Measurements from ENCODE around the gene DRC3. TPM values are rescaled to one million over a fixed set of nuclear protein-coding genes. Genes with fewer than 3 reads are reported as not detected.

The DRC3 gene
- total and polyA plus RNA-seq, 2 donors (not counting 1 experiment from before 2014, with no cell fraction given), result 0.17 TPM; not detected in 1

- H3K27ac Mint-ChIP-seq, result no peak overlapping the region
- Histone ChIP-seq H3K4me2 (replicated peaks; ENCODE audit: low read depth, low read length, poor library complexity, severe bottlenecking) (no peak overlapping the region), H4K20me1 (ENCODE audit: control insufficient read depth, insufficient read depth, low read length, poor library complexity, severe bottlenecking) (no peaks in the 10 kb centered on the region), H3K36me3 (replicated peaks in 1 of 2; ENCODE audit: control extremely low read depth in 1 of 2, control insufficient read depth in 1 of 2, extremely low read depth in 1 of 2, insufficient read depth in 2 of 2, low read length in 1 of 2) (no peaks in the 10 kb centered on the region), H3K4me1 (ENCODE audit: control insufficient read depth in 2 of 2, insufficient read depth in 2 of 2, low read length in 2 of 2) (peaks cover 3 to 6% of the 10 kb centered on the region in 2 donors), H2AFZ (ENCODE audit: insufficient read depth, low read depth, low read length, poor library complexity, severe bottlenecking) (no peak overlapping the region), H3K4me3 (ENCODE audit: control extremely low read depth in 1 of 5, extremely low read depth in 1 of 5, insufficient read depth in 1 of 5, low read depth in 2 of 5, low read length in 4 of 5) (no peak overlapping the region), H3K79me2 (ENCODE audit: control insufficient read depth, insufficient read depth, low read length) (peaks cover 33% of the 10 kb centered on the region), H3K9me3 (ENCODE audit: control extremely low read depth in 1 of 3, control insufficient read depth in 2 of 3, insufficient read depth in 1 of 3, low read length in 2 of 3) (no peaks in the 10 kb centered on the region), H3K27ac (ENCODE audit: low read length in 2 of 2) (no peak overlapping the region), H3K9ac (ENCODE audit: low read length) (no peak overlapping the region), H3K27me3 (replicated peaks in 1 of 4; ENCODE audit: control extremely low read depth in 1 of 4, control insufficient read depth in 3 of 4, insufficient read depth in 4 of 4, low read length in 3 of 4) (no peaks in the 10 kb centered on the region)
- 100% methylated on average over 1 of the region's 7 CpGs for WGBS (ENCODE audit: insufficient coverage)
- H3K9me3 Mint-ChIP-seq (ENCODE audit: insufficient read depth), result no peaks in the 10 kb centered on the region
- no peaks in the 10 kb centered on the region for H3K27me3 Mint-ChIP-seq
- no peak for TF ChIP-seq EZH2 (IDR thresholded peaks at IDR 0.05; ENCODE audit: borderline replicate concordance, insufficient read depth, low read depth, low read length, poor library complexity, severe bottlenecking)
- no peak for TF ChIP-seq CTCF (IDR thresholded peaks at IDR 0.05)
- H3K4me1 Mint-ChIP-seq, result peaks cover 11% of the 10 kb centered on the region
- H3K4me3 Mint-ChIP-seq, result no peak overlapping the region
- CTCF ChIA-PET, result interaction anchor here (0.9 kb wide), 1 partner anchor 37 kb away, joined by 3 read pairs; no protein-coding TSS in a partner anchor
- intact Hi-C loops (cut with micrococcal nuclease), result no loop called here
- ATAC-seq (ENCODE audit: low read depth) (no peak), DNase-seq (no peak)
- POLR2A ChIA-PET, result no interaction called here
These were observed 28.4 kb upstream of the DRC3 start for GRCh38 chr17:17944242-17944641.

GRCh38 chr17:17944743-17945142, 27.9 kb upstream of the DRC3 start:
- ChIA-PET POLR2A (no interaction called here), CTCF (interaction anchor here (0.9 to 1.9 kb wide), 2 partner anchors 26 to 37 kb away, joined by 3 to 5 read pairs; no protein-coding TSS in a partner anchor)
- Mint-ChIP-seq H3K4me1 (peaks cover 11% of the 10 kb centered on the region), H3K9me3 (ENCODE audit: insufficient read depth) (no peaks in the 10 kb centered on the region), H3K27me3 (no peaks in the 10 kb centered on the region), H3K4me3 (no peak overlapping the region), H3K27ac (no peak overlapping the region)
- Histone ChIP-seq H3K36me3 (replicated peaks in 1 of 2; ENCODE audit: control extremely low read depth in 1 of 2, control insufficient read depth in 1 of 2, extremely low read depth in 1 of 2, insufficient read depth in 2 of 2, low read length in 1 of 2) (no peaks in the 10 kb centered on the region), H4K20me1 (ENCODE audit: control insufficient read depth, insufficient read depth, low read length, poor library complexity, severe bottlenecking) (no peaks in the 10 kb centered on the region), H3K27me3 (replicated peaks in 1 of 4; ENCODE audit: control extremely low read depth in 1 of 4, control insufficient read depth in 3 of 4, insufficient read depth in 4 of 4, low read length in 3 of 4) (no peaks in the 10 kb centered on the region), H3K4me2 (replicated peaks; ENCODE audit: low read depth, low read length, poor library complexity, severe bottlenecking) (no peak overlapping the region), H2AFZ (ENCODE audit: insufficient read depth, low read depth, low read length, poor library complexity, severe bottlenecking) (no peak overlapping the region), H3K9ac (ENCODE audit: low read length) (no peak overlapping the region), H3K4me3 (ENCODE audit: control extremely low read depth in 1 of 5, extremely low read depth in 1 of 5, insufficient read depth in 1 of 5, low read depth in 2 of 5, low read length in 4 of 5) (no peak overlapping the region), H3K79me2 (ENCODE audit: control insufficient read depth, insufficient read depth, low read length) (peaks cover 36% of the 10 kb centered on the region), H3K9me3 (ENCODE audit: control extremely low read depth in 1 of 3, control insufficient read depth in 2 of 3, insufficient read depth in 1 of 3, low read length in 2 of 3) (no peaks in the 10 kb centered on the region), H3K27ac (ENCODE audit: low read length in 2 of 2) (no peak overlapping the region), H3K4me1 (ENCODE audit: control insufficient read depth in 2 of 2, insufficient read depth in 2 of 2, low read length in 2 of 2) (peaks cover 3 to 6% of the 10 kb centered on the region in 2 donors)
- WGBS (ENCODE audit: insufficient coverage), result 100% methylated on average over 8 of the region's 11 CpGs
- ATAC-seq (ENCODE audit: low read depth), result no peak
- TF ChIP-seq EZH2 (IDR thresholded peaks at IDR 0.05; ENCODE audit: borderline replicate concordance, insufficient read depth, low read depth, low read length, poor library complexity, severe bottlenecking), result no peak
- no peak for TF ChIP-seq CTCF (IDR thresholded peaks at IDR 0.05)
- intact Hi-C loops (cut with micrococcal nuclease), result no loop called here
- DNase-seq, result no peak

Measured in B cell (primary cell).